ENCODE results near the gene LYST.
"Not testable (repeated sequence)": the region's sequence is repeated elsewhere in the genome, so short reads cannot be mapped to it uniquely, and the experiment has no call there.

Gene LYST

GRCh38 chr1:235625831-235626230 lies 240.9 kb downstream of the LYST start:
- DNase-seq = no peak

DNA sequence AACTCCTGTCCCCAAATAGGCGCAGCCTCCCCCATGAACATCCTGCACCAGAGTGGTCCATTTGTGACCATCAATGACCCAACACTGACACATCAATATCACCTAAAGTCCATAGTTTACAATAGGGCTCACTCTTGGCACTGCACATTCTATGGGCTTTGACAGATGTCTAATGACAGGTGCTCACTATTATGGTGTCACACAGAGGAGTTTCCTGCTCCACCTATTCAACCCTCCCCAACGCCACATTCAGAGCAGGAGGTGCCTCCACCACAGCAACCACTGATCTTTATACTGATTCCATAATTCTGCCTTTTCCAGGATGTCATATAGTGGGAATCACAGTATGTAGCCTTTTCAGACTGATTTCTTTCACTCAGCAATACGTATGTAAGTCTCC lies 241.4 kb downstream of the LYST start:
- DNase-seq = no peak

DNA sequence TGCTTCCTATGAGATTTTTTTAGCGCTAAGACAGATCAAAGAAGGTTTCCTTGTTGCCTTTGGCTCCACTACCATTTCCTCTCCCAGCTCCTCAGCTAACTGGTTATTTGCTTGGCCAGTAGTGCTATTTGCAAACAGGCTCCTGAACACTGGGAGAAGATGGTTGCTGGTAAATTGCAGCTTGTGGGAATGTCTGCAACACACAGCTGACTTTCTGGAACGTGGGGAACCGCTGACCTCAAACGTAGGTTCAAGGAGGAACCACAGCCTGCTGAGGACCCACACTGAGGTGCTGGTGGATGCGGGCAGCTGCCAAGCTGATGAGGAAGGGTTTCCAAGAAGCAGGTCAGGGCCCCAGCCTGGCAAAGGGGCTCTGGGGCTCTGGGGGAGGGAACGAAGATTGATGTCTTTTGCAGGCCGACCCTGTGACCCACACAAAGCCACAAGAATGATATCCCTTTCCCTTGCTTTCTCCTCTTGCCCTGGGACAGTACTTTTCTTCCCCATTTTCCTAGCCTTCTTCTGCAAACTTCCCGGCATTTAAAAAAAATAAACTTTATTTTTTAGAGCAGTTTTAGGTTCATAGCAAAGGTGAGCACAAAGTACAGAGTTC lies 241.9 kb downstream of the LYST start:
- no peak for DNase-seq

- no peak for DNase-seq
Observed at GRCh38 chr1:235622936-235623779, 243.5 kb downstream of the LYST start.

- not testable (repeated sequence) for DNase-seq
Observed at GRCh38 chr1:235619149-235619548, 247.6 kb downstream of the LYST start.

GRCh38 chr1:235617808-235618207 lies 248.9 kb downstream of the LYST start:
- no peak for DNase-seq

DNA sequence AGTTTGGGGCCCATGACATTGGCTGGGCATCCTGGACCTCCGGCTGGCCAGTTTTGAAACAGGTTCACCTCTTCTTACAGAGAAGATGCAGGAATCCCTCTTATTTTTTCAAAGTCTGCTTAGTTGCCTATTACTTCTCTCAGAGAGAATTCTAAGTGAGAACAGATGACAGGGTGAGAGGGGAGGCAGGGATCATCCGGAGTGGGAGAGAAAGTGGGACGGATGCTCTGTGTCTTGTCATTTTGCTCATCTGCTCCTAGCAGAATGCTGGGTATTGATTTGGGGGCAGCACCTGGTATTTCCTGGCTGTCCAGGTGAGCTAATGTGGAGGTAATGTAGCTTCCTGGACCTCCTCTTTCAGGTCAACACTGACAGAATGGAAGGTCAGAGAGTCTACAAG lies 249.6 kb downstream of the LYST start:
- no peak for DNase-seq

DNA sequence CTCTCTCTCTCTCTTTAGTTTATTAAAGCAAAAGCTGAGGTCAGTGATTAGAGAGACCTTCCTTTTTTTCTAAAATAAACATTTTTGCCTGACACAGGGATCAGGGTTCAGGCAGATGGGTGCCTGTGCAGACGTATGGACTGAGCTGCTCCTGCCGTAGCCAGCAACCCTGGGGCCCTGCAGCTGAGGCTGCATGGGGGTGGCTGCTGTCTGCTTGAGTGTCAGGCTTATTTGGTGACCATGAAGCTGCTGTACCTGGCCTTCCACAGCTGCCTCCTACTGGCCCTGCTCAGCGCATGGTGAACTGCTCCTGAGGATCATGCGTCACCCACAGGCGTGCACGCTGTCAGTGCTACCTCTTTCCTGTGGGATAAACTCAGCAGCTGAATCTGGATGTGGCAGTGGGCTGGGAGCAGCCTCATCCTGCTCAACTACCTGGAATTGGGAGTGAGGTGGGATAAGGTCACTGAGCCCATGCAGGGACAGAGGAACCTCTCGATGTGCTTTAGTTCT lies 252.2 kb downstream of the LYST start:
- no peak for DNase-seq

GRCh38 chr1:235613602-235614001 lies 253.1 kb downstream of the LYST start:
- DNase-seq = no peak

GRCh38 chr1:235612761-235613160 lies 253.9 kb downstream of the LYST start:
- no peak for DNase-seq

Measured in stimulated activated CD4-positive, alpha-beta T cell treated with anti-CD3 and anti-CD28 coated beads, Interleukin-1b, Interleukin-23, amount 100 ng/mL, for 48 hours (primary cell).